Measurements from ENCODE around the gene SBNO2. TPM values are rescaled to one million over a fixed set of nuclear protein-coding genes. Genes with fewer than 3 reads are reported as not detected.

The SBNO2 gene
- total RNA-seq, 2 experiments from 2014 or later, result 26.6 to 43.3 TPM

DNA sequence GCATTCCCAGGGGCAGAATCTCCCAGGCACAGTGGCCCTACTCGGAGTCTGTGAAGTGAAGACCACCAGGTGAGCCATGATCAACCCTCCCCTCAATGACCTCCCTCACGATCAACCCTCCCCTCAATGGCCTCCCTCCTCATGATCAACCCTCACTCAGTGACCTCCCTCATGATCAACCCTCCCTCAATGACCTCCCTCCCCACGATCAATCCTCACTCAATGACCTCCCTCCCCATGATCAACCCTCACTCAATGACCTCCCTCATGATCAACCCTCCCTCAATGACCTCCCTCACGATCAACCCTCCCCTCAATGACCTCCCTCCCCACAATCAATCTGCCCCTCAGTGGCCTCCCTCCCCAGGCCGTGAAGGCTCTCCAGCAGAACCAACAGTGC lies 32.1 kb downstream of the SBNO2 start:
- Histone ChIP-seq H3K9me2 (ENCODE audit: insufficient read depth, low read length) (no peaks in the 10 kb centered on the region), H4K20me1 (ENCODE audit: insufficient read depth, low read length) (no peaks in the 10 kb centered on the region), H3K27ac (ENCODE audit: low read depth, low read length, poor library complexity, severe bottlenecking) (no peak overlapping the region), H3K36me3 (ENCODE audit: insufficient read depth, low read length) (peaks cover 16% of the 10 kb centered on the region), H2AFZ (ENCODE audit: low read length) (no peak overlapping the region), H3K4me1 (ENCODE audit: insufficient read depth, low read length, poor library complexity, severe bottlenecking) (no peaks in the 10 kb centered on the region), H3K79me2 (ENCODE audit: insufficient read depth, low read depth, low read length) (no peaks in the 10 kb centered on the region), H3K4me3 (ENCODE audit: low read depth, low read length, poor library complexity, severe bottlenecking) (no peak overlapping the region), H3K4me2 (ENCODE audit: low read length) (no peak overlapping the region), H3K9me3 (ENCODE audit: low read length) (no peaks in the 10 kb centered on the region)
- TF ChIP-seq EZH2phosphoT487 (IDR thresholded peaks at IDR 0.05; ENCODE audit: borderline replicate concordance, low read depth, low read length), result no peak
- TF ChIP-seq, protein P1, sequence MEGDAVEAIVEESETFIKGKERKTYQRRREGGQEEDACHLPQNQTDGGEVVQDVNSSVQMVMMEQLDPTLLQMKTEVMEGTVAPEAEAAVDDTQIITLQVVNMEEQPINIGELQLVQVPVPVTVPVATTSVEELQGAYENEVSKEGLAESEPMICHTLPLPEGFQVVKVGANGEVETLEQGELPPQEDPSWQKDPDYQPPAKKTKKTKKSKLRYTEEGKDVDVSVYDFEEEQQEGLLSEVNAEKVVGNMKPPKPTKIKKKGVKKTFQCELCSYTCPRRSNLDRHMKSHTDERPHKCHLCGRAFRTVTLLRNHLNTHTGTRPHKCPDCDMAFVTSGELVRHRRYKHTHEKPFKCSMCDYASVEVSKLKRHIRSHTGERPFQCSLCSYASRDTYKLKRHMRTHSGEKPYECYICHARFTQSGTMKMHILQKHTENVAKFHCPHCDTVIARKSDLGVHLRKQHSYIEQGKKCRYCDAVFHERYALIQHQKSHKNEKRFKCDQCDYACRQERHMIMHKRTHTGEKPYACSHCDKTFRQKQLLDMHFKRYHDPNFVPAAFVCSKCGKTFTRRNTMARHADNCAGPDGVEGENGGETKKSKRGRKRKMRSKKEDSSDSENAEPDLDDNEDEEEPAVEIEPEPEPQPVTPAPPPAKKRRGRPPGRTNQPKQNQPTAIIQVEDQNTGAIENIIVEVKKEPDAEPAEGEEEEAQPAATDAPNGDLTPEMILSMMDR (conservative IDR thresholded peaks at IDR 0.05; ENCODE audit: low read length), result no peak
- POLR2A ChIA-PET, result no interaction called here
- BruUV-seq (replicated peaks), result no TSS peak
- CTCF ChIA-PET (ENCODE audit: unreplicated experiment), result no interaction called here
- no peak for DNase-seq (ENCODE audit: low spot score)
- intact Hi-C loops (cut with micrococcal nuclease; ENCODE audit: unreplicated experiment), result no loop called here

DNA sequence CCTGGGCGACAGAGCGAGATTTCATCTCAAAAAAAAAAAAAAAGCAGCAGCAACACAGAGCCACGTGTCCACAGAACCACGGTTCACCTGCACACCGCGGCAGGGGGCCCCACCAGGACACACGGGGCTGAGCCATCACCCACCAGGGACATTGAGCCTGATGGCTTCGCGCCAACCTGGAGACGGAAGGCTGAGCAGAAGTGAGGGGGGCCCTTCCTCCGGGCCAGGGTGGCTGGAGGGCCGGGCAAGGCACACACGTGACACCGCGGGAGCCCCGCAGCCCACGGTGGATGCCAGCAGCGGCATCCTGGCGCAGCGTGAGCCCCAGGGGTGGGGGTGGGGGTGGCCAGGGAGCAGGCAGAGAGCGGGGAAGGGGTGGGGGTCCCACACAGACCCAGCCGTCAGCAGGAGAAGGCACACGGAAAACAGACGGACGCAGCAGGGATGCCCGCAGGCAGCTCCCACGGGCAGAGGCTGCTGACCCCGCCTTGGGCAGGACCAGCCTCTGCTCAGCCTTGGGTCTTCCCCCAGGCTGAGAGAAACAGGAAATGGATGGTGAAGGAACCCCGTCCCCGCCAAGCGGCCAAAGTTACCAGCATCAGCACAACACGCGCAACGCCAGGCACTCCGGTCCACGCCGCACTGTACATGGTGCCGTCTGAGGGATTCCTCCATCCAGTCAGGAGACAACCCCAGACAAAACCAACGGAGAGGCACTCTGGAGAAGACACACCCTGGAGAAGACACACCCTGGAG lies 33.6 kb downstream of the SBNO2 start:
- no peak for TF ChIP-seq EZH2phosphoT487 (IDR thresholded peaks at IDR 0.05; ENCODE audit: borderline replicate concordance, low read depth, low read length)
- TF ChIP-seq, protein P1 (conservative IDR thresholded peaks at IDR 0.05; ENCODE audit: low read length), result no peak
- ChIA-PET CTCF (ENCODE audit: unreplicated experiment) (no interaction called here), POLR2A (no interaction called here)
- no TSS peak for BruUV-seq (replicated peaks)
- Histone ChIP-seq H3K9me3 (ENCODE audit: low read length) (no peaks in the 10 kb centered on the region), H3K27ac (ENCODE audit: low read depth, low read length, poor library complexity, severe bottlenecking) (no peak overlapping the region), H3K4me2 (ENCODE audit: low read length) (no peak overlapping the region), H3K36me3 (ENCODE audit: insufficient read depth, low read length) (peaks cover 16% of the 10 kb centered on the region), H3K79me2 (ENCODE audit: insufficient read depth, low read depth, low read length) (no peaks in the 10 kb centered on the region), H3K4me1 (ENCODE audit: insufficient read depth, low read length, poor library complexity, severe bottlenecking) (no peaks in the 10 kb centered on the region), H2AFZ (ENCODE audit: low read length) (no peak overlapping the region), H4K20me1 (ENCODE audit: insufficient read depth, low read length) (no peaks in the 10 kb centered on the region), H3K4me3 (ENCODE audit: low read depth, low read length, poor library complexity, severe bottlenecking) (no peak overlapping the region), H3K9me2 (ENCODE audit: insufficient read depth, low read length) (no peaks in the 10 kb centered on the region)
- no peak for DNase-seq (ENCODE audit: low spot score)
- intact Hi-C loops (cut with micrococcal nuclease; ENCODE audit: unreplicated experiment), result no loop called here

DNA sequence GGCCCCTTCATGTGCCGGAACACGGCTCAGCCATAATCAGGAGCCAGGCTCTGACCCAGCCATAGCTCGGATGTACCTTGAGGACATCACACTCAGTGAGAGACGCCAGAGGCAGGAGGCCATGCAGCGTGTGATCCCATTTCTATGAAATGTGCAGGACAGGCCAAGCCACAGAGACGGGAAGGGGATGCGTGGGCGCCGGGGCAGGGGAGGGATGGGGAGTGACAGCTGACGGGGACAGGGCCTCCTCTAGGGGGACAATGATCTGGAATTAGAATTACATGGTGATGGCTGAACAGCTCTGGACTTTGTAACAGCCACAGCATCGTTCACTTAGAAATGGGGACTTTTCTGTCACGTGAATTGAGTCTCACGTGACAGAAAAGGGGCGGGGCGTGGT lies 34.9 kb downstream of the SBNO2 start:
- Histone ChIP-seq H2AFZ (ENCODE audit: low read length) (no peak overlapping the region), H3K4me3 (ENCODE audit: low read depth, low read length, poor library complexity, severe bottlenecking) (no peak overlapping the region), H3K4me2 (ENCODE audit: low read length) (no peak overlapping the region), H3K27ac (ENCODE audit: low read depth, low read length, poor library complexity, severe bottlenecking) (no peak overlapping the region), H3K79me2 (ENCODE audit: insufficient read depth, low read depth, low read length) (no peaks in the 10 kb centered on the region), H3K4me1 (ENCODE audit: insufficient read depth, low read length, poor library complexity, severe bottlenecking) (no peaks in the 10 kb centered on the region), H3K9me3 (ENCODE audit: low read length) (no peaks in the 10 kb centered on the region), H4K20me1 (ENCODE audit: insufficient read depth, low read length) (no peaks in the 10 kb centered on the region), H3K36me3 (ENCODE audit: insufficient read depth, low read length) (peaks cover 16% of the 10 kb centered on the region), H3K9me2 (ENCODE audit: insufficient read depth, low read length) (no peaks in the 10 kb centered on the region)
- ChIA-PET CTCF (ENCODE audit: unreplicated experiment) (no interaction called here), POLR2A (no interaction called here)
- intact Hi-C loops (cut with micrococcal nuclease; ENCODE audit: unreplicated experiment), result no loop called here
- DNase-seq (ENCODE audit: low spot score), result no peak
- BruUV-seq (replicated peaks), result no TSS peak
- TF ChIP-seq EZH2phosphoT487 (IDR thresholded peaks at IDR 0.05; ENCODE audit: borderline replicate concordance, low read depth, low read length), result no peak
- TF ChIP-seq, protein P1 (conservative IDR thresholded peaks at IDR 0.05; ENCODE audit: low read length), result no peak
